Glomerular visceral epithelial cell (primary cell): ENCODE results near the gene SMOC2.
"Not testable (repeated sequence)": the region's sequence is repeated elsewhere in the genome, so short reads cannot be mapped to it uniquely, and the experiment has no call there.

ENCODE experiments used
- DNase-seq: peaks from one replicate; pipeline ENCODE4 v3.0.0-alpha.2; 2016; ENCODE audit errors: extremely low spot score

Gene SMOC2

GRCh38 chr6:168681748-168682147, 240.8 kb downstream of the SMOC2 start:
- DNase-seq: no peak

GRCh38 chr6:168683621-168684020, 242.6 kb downstream of the SMOC2 start:
- DNase-seq: no peak

GRCh38 chr6:168684471-168684870, 243.5 kb downstream of the SMOC2 start:
- DNase-seq: no peak

- DNase-seq: no peak
Observed at GRCh38 chr6:168684906-168685305, 243.9 kb downstream of the SMOC2 start.

GRCh38 chr6:168686029-168686738, 245.2 kb downstream of the SMOC2 start:
- DNase-seq: no peak

GRCh38 chr6:168686831-168687730, 246.1 kb downstream of the SMOC2 start:
- DNase-seq: no peak

GRCh38 chr6:168690271-168690670, 249.3 kb downstream of the SMOC2 start:
- no peak for DNase-seq

GRCh38 chr6:168691774-168692173, 250.8 kb downstream of the SMOC2 start:
- DNase-seq: no peak

GRCh38 chr6:168692193-168692914, 251.4 kb downstream of the SMOC2 start:
- DNase-seq: no peak

- DNase-seq: not testable (repeated sequence)
Observed at GRCh38 chr6:168692915-168693257, 251.9 kb downstream of the SMOC2 start.

GRCh38 chr6:168694797-168695196, 253.8 kb downstream of the SMOC2 start:
- DNase-seq: not testable (repeated sequence)

GRCh38 chr6:168695701-168696100, 254.7 kb downstream of the SMOC2 start:
- DNase-seq: no peak

GRCh38 chr6:168698923-168699322, 257.9 kb downstream of the SMOC2 start:
- DNase-seq: no peak

- DNase-seq: no peak
Observed at GRCh38 chr6:168699631-168700295, 258.8 kb downstream of the SMOC2 start.

- no peak for DNase-seq
Observed at GRCh38 chr6:168700880-168701279, 259.9 kb downstream of the SMOC2 start.

- DNase-seq: no peak
Observed at GRCh38 chr6:168703990-168704389, 263.0 kb downstream of the SMOC2 start.

GRCh38 chr6:168704678-168705077, 263.7 kb downstream of the SMOC2 start:
- no peak for DNase-seq

GRCh38 chr6:168705271-168705670, 264.3 kb downstream of the SMOC2 start:
- DNase-seq: not testable (repeated sequence)

- DNase-seq: no peak
Observed at GRCh38 chr6:168706471-168707177, 265.6 kb downstream of the SMOC2 start.

- DNase-seq: no peak
Observed at GRCh38 chr6:168708526-168708925, 267.5 kb downstream of the SMOC2 start.

GRCh38 chr6:168708984-168709383, 268.0 kb downstream of the SMOC2 start:
- no peak for DNase-seq
